Natural killer cell (primary cell): Measurements from ENCODE around the gene CDC123. TPM values are rescaled to one million over a fixed set of nuclear protein-coding genes. Genes with fewer than 3 reads are reported as not detected.

Source experiments
- ATAC-seq, 3 donors: fragments of 150-1000 bp in 2 of 3; fragments of 200-7000 bp in 1 of 3; cut with Tn5 transposase; 1 replicate in 1 of 3; 2 replicates in 2 of 3; pipeline ENCODE4 v1.10.0; 2021; ENCODE audit warnings: mild to moderate bottlenecking in 2 of 3, moderate library complexity in 2 of 3
- DNase-seq, 2 donors: peaks; one replicate each; pipeline versions ENCODE4 v3.0.0 to v3.0.0-alpha.2; 2013 to 2021; ENCODE audit warnings: mixed read lengths in 1 of 2
- H3K27ac ChIP-seq: one replicate; pipeline ENCODE4 v1.5.1; 2013; ENCODE audit warnings: mild to moderate bottlenecking, low read length
- H3K27me3 ChIP-seq: one replicate; pipeline ENCODE4 v1.6.1; 2013; ENCODE audit warnings: low read length; ENCODE audit not compliant: control insufficient read depth, insufficient read depth
- H3K36me3 ChIP-seq: one replicate; pipeline ENCODE4 v1.6.1; 2013; ENCODE audit warnings: low read length; ENCODE audit not compliant: control insufficient read depth, insufficient read depth
- H3K4me1 ChIP-seq: one replicate; pipeline ENCODE4 v1.6.1; 2013; ENCODE audit warnings: low read length; ENCODE audit not compliant: control insufficient read depth, insufficient read depth
- H3K4me3 ChIP-seq: one replicate; pipeline ENCODE4 v1.5.1; 2013; ENCODE audit warnings: low read length
- H3K9me3 ChIP-seq: one replicate; pipeline ENCODE4 v1.6.1; 2013; ENCODE audit warnings: low read length; ENCODE audit not compliant: control insufficient read depth, insufficient read depth
- H3K27ac Mint-ChIP-seq, 2 donors: one replicate each; pipeline ENCODE4 v1.8.0; 2022; ENCODE audit warnings: mild to moderate bottlenecking in 2 of 2, mixed read lengths in 2 of 2, moderate library complexity in 1 of 2
- H3K27me3 Mint-ChIP-seq, 2 donors: one replicate each; pipeline ENCODE4 v1.8.0; 2022; ENCODE audit warnings: low read depth in 2 of 2, mixed read lengths in 2 of 2
- H3K36me3 Mint-ChIP-seq: one replicate; pipeline ENCODE4 v1.8.0; 2022; ENCODE audit warnings: mixed read lengths
- H3K4me1 Mint-ChIP-seq, 2 donors: one replicate each; pipeline ENCODE4 v1.8.0; 2022; ENCODE audit warnings: mixed read lengths in 2 of 2
- H3K4me3 Mint-ChIP-seq: one replicate; pipeline ENCODE4 v1.8.0; 2022; ENCODE audit warnings: mild to moderate bottlenecking, moderate library complexity, mixed read lengths
- H3K9me3 Mint-ChIP-seq, 2 donors: one replicate each; pipeline ENCODE4 v1.8.0; 2022; ENCODE audit warnings: mixed read lengths in 2 of 2
- WGBS: methylation state at CpG from one replicate; pipeline ENCODE4 v1.1.7; 2013; ENCODE audit warnings: missing lambda C conversion rate; ENCODE audit not compliant: insufficient coverage; 5-methylcytosine and 5-hydroxymethylcytosine counted together
- intact Hi-C: fragments of 100-400 bp; cut with micrococcal nuclease; formaldehyde crosslinking; loops from one replicate; pipeline ENCODE4 v1.14.2; 2022
- total RNA-seq, 4 donors: library from RNA; stranded (reverse); fragments of 120-200 nt in 1 of 4; gene quantifications; one replicate each; pipeline versions ENCODE4 v1.2.3 to v1.2.4, GENCODE V29; 2013 to 2022
- TF ChIP-seq, protein P1 (sequence below): fragments of 200-600 bp; IDR thresholded peaks from one replicate; pipeline ENCODE4 v1.8.0; 2022; ENCODE audit warnings: antibody characterized with exemption

The CDC123 gene
- total RNA-seq, 3 donors from 2014 or later (not counting 1 experiment from before 2014, with no cell fraction given) = 45.8 to 53.3 (median 47.6) TPM

DNA sequence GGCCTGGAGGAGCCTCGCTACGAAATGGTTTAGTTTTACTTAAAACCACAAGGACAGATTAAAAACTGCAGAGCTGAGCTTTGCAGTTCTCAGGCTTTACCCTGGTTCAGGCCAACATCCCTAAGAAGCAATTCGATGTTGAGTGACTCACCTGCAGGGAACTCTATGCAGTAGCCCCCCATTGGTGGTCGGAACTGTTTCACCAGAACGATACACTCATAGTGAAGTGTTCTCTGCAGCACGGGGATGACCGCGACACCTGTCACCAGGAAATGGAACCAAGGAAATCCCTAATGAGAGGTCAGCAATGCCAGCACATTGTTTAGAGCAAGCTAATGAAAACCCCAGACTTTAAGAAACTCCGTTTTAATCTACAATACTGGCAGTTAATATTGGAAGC lies 18.3 kb upstream of the CDC123 start:
- Histone ChIP-seq H3K36me3 (peaks cover 38% of the 10 kb centered on the region), H3K27me3 (no peaks in the 10 kb centered on the region), H3K27ac (no peak overlapping the region), H3K9me3 (no peaks in the 10 kb centered on the region), H3K4me1 (peaks cover 16% of the 10 kb centered on the region), H3K4me3 (no peak overlapping the region)
- Mint-ChIP-seq H3K9me3 (no peaks in the 10 kb centered on the region), H3K36me3 (peaks cover 4% of the 10 kb centered on the region), H3K27ac (no peak overlapping the region), H3K4me1 (peaks cover 8 to 11% of the 10 kb centered on the region in 2 donors), H3K27me3 (no peaks in the 10 kb centered on the region), H3K4me3 (no peak overlapping the region)
- ATAC-seq (no peak), DNase-seq (no peak)
- 90% methylated on average over 8 of the region's 9 CpGs for WGBS
- intact Hi-C loops = no loop called here
- TF ChIP-seq, protein P1, sequence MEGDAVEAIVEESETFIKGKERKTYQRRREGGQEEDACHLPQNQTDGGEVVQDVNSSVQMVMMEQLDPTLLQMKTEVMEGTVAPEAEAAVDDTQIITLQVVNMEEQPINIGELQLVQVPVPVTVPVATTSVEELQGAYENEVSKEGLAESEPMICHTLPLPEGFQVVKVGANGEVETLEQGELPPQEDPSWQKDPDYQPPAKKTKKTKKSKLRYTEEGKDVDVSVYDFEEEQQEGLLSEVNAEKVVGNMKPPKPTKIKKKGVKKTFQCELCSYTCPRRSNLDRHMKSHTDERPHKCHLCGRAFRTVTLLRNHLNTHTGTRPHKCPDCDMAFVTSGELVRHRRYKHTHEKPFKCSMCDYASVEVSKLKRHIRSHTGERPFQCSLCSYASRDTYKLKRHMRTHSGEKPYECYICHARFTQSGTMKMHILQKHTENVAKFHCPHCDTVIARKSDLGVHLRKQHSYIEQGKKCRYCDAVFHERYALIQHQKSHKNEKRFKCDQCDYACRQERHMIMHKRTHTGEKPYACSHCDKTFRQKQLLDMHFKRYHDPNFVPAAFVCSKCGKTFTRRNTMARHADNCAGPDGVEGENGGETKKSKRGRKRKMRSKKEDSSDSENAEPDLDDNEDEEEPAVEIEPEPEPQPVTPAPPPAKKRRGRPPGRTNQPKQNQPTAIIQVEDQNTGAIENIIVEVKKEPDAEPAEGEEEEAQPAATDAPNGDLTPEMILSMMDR = no peak

DNA sequence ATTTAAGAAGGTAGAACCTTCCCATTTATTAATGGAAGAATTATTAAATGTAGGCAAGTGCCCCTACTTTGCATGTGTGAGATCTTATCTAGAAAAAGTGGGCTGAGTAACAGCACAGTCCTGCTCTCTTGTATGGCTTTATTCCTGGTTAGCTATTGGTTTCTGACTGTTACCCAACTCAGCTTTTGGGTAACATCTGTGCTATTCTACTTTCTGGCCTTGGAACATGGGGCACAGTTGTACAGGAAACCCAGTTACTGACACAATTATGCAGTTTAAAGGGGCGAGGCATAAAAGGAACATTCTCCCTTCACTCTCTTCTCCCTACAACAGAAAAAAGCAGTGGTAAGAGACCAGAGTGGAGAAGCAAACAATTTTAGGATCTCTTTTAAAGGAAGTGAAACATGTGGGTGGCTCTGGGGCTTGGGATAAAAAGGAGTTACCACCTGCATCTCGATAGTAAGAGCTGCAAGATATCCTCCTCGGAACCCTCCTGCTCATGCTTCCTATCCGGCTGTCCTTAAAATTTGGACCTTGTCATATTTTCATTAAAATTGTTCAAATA lies 16.3 kb upstream of the CDC123 start:
- H3K4me3 Mint-ChIP-seq = no peak overlapping the region
- H3K4me1 Mint-ChIP-seq = peaks cover 8 to 11% of the 10 kb centered on the region in 2 donors
- no peaks in the 10 kb centered on the region for H3K27me3 Mint-ChIP-seq
- H3K9me3 Mint-ChIP-seq = no peaks in the 10 kb centered on the region
- H3K36me3 Mint-ChIP-seq = no peaks in the 10 kb centered on the region
- Histone ChIP-seq H3K9me3 (no peaks in the 10 kb centered on the region), H3K27me3 (no peaks in the 10 kb centered on the region), H3K4me1 (peaks cover 16% of the 10 kb centered on the region), H3K4me3 (no peak overlapping the region), H3K36me3 (peaks cover 32% of the 10 kb centered on the region), H3K27ac (peak overlapping the region; percentile 49)
- TF ChIP-seq, protein P1 = no peak
- ATAC-seq (no peak), DNase-seq (no peak)
- WGBS = 83% methylated on average over 3 of the region's 4 CpGs
- intact Hi-C loops = no loop called here
- peak overlapping the region; percentile 81 to 86 for H3K27ac Mint-ChIP-seq

DNA sequence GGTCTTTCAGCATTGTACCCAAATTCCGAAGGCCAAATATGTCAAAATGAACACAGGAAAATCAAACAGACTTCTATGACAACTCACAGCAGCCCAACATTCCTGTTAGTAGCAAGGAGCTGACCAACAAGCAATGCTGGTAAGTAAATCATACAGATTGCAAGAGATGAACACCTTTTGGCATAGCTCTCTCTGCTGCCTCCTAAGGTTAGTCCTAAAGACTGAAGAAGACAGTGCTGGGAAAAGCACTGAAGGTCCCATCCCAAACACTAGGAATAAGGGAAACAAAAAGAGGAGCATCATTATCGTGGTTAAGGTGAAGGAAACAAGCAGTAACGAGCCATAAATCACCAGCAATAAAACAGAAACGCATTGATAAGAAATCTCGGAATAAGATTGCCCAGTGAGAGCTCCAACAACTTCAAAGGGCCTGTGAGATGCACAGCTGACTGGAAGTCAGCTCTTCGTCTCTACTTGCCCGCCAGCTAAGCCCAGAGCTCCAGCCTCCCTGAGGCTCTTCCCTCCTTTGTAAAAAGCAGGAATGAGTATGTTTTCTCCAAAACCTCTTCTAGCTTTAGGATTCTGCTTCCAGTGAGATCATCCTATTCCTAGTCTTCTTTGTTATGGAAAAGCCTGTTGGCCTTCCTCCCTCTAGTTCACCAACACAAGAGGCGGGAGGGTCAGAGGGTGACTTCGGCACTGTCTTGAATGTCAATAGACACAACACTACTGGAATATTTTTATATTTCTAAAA lies 15.6 kb upstream of the CDC123 start:
- no peaks in the 10 kb centered on the region for H3K27me3 ChIP-seq
- ATAC-seq = no peak
- Mint-ChIP-seq H3K4me3 (no peak overlapping the region), H3K9me3 (no peaks in the 10 kb centered on the region), H3K27ac (peak overlapping the region; percentile 81 to 86), H3K27me3 (no peaks in the 10 kb centered on the region), H3K4me1 (peaks cover 8 to 11% of the 10 kb centered on the region in 2 donors), H3K36me3 (no peaks in the 10 kb centered on the region)
- DNase-seq = no peak
- TF ChIP-seq, protein P1 = no peak
- no peaks in the 10 kb centered on the region for H3K9me3 ChIP-seq
- 88% methylated on average over 9 of the region's 9 CpGs for WGBS
- H3K36me3 ChIP-seq = peaks cover 36% of the 10 kb centered on the region
- intact Hi-C loops = no loop called here
- H3K27ac ChIP-seq = peak overlapping the region; percentile 49
- peaks cover 16% of the 10 kb centered on the region for H3K4me1 ChIP-seq
- no peak overlapping the region for H3K4me3 ChIP-seq
